Muscle of arm (tissue), 12 donors: Measurements from ENCODE around the gene C4orf50. TPM values are rescaled to one million over a fixed set of nuclear protein-coding genes. Genes with fewer than 3 reads are reported as not detected.

ENCODE experiments used
- DNase-seq: peaks from one replicate; pipeline ENCODE4 v3.0.0-alpha.2; 2013
- polyA plus RNA-seq, 12 donors: library from polyadenylated mRNA; unstranded; fragments of 120-200 nt; gene quantifications; one replicate each; pipeline ENCODE4 v1.2.1, GENCODE V29; 2013; ENCODE audit not compliant: insufficient read length in 12 of 12

C4orf50 gene
- polyA plus RNA-seq, 12 donors, result 0.01 to 0.03 (median 0.01) TPM; not detected in 9

DNA sequence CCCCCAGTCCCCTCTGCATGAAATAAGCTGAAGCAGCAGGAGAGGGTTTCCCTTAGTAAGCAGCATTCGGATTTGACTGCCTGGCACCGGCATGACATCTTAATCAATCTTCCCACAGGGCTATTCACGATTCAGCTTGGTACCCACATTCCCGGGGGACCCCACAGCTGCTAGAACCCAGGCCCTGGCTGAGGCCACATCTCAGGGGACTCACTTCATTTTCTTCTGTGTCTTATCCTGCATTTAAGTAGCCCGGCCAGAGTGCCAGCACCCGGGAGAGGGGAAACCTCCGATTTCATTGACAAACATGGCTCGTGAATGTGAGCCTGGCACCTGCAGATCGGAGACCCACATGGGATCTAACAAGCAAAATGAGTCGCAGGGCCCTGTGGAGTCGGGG is 73.1 kb downstream of the C4orf50 start:
- no peak for DNase-seq

- DNase-seq, result no peak
These were observed 74.7 kb downstream of the C4orf50 start for GRCh38 chr4:5943561-5943960.

DNA sequence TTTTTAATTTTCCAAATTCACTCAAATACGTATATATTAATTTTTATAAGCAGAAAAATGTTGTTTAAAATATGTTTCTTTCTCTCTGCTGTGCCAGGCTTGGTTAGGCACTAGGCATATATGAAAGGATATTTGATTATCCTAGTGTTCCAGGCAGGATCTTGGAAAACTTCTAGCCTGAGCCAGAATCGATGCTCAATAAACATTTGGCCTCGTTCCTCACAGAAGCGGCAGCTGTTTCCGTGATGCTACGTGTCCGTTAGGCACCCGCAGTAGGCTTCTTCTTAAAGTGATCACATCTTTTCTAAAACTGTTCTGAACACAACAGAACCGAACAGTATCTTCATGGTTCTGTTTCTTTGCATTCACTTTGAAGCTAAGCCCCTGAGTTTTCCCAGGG is 75.3 kb downstream of the C4orf50 start:
- DNase-seq, result no peak

DNA sequence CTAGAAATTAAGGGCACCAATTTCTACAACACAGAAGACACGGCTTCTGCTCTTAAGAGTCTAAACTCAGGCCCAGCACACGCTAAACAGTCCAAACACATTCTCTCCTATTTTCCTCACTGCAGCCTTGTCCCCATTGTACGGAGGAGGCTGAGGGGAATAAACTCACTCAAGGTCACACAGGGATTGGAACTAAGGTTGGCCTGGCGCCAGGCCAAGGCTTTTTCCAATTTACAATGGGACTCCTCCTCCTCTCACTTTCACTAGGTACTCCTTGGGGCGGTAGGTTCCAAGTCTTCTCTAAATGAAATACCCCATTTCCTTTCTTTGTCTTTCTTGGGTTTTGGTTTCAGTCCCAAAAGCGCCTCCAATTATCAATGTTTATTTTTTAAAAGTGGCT is 76.6 kb downstream of the C4orf50 start:
- DNase-seq, result no peak

DNA sequence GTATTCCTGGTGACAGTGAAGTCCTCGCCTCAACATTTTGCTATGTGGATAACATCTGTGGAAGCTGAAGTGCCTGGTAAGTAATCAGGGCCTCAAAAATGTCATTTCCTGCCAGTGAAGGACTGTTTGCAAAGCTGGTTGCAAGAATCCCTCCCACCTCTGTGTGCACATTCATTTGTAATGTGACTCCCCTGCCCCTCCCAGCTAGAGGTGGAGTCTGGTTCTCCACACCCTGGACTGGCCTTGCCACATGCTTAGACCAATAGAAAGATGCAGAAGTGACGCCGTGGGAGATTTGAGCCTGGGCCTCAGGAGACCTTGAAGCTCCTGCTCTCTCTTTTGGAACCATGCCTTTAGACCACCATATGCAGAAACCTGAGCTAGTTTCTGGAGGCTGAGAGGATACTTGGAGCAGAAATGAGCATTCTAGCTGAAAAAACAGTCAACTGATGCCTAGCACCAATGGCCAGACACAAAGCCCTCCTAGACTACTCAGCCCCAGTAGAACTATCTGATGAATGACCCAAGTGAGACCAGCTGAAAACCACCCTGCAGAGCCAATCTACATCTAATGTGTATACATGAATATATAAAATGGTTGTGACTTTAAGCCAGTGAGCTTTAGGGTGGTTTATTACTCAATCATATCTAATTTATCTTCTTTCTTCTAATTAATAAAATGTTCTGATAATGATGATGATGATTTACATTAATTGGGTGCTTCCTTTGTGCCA is 77.6 kb downstream of the C4orf50 start:
- no peak for DNase-seq

DNA sequence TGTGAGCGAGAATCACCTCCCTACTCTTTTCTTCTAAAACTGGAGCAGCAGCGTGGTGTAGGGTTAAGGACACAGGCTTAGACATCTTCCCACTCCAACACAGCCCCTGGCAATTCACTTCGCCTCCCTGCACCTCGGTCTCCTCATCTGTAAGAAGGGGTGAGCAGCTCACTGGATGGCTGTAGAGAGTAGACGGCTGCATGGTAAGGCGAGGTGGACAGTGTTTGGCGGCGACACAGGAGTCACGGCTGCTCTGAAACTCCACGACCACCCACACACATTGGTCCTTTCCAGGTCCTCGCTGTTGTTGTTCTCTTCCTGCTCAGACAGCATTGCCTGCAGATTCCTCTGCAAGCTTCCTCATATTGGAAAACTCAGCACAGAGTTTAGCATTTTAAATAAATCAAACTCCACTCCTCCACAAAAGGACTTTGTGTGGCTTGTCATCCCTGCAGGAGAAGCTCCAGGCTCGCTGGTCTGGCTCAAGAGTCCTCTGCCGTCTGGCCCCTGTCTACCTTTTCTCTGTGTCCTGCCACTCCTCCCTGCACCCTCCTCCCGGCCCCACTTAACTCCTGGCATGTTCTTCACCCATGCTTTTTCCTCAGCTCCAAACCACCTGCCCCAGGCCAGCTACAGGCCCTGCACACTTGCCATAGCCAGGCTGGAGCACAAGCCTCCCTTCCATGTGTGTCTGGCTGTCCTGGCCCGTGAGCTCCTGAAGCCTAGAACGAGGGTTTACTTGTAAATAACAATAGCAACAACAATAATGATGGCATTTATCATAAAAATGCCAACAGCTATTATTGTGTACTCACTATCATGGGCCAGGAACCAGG is 84.0 kb downstream of the C4orf50 start:
- no peak for DNase-seq

DNA sequence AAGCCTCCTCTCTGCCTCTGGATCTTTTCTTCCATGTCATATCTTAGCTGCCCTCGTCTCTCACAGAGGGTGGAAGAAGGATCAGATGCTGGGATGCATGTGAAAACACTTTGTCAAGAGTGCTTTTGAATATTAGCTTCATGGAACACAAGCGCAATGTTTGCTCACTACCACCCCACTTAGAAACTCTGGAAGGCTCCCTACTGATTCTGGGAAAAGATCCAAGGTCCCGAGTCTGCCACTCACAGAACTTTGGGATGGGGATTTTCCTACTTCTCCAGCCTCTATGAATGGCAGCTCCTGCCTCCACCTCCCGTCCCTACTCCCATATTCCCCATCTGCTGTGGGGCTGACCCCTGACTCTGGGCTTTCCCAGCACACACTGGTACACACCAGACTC is 85.1 kb downstream of the C4orf50 start:
- no peak for DNase-seq

DNA sequence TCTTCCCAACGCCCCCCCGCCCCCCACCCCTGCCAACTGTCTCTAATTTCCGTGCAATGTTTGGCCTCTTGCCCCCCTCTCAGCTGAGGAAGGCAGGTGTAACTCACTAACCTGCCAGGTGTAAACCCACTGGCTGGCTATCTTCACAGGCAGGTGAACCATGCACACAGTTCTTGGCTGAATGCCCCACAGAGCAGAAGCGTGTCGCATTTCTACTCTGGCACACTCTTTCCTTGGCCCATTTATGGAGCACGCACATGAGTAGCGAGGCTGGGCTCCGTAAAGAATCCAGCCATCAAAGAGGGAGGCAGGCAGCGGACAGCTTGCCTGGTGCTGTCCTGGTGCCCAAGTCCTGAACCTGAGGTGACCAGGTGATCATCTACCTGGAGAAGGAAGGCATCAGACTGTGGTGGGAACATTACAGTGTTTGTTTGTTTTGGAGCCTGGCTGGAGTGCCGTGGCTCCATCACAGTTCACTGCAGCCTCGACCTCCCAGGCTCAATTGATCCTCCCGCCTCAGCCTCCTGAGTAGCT is 86.1 kb downstream of the C4orf50 start:
- DNase-seq, result no peak

DNA sequence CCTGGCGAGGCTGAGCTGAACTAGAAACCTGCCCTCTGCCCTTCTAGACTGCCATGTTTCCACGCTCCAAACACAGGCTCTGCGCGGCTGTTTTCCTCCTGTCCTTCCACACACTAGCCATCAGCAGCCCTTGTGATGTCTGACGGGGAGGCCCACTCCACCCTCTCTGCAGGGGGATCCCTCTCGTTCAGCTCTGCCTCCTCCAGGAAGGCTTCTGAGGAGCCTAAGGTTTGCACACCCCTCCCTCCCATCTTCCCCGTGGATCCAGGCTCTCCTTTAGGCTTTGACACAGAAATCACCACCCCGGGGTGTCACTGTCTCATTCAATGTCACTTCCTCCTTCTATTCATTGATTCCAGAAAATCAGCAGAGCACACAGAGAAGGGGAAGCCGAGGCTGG is 86.7 kb downstream of the C4orf50 start:
- no peak for DNase-seq

DNA sequence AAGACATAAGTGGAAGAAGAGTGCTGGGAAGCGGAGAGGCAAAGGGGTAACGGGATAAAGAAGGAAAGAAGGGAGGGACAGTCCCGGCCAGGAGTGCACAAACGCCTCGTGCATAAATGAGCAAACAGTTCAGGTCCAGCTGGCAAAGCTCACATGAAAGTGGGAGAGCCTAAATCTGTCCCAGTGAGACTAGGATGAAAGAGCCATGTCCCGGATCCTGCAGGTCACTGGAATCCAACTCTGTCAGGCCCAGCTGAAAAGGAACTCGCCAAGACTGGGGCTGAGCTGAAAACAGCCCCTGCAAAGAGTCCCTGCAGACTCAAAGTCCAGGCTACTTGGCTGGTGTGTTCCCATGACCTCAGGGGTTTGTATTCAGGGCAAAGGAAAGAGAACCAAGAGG is 87.4 kb downstream of the C4orf50 start:
- DNase-seq, result no peak

- DNase-seq, result no peak
These were observed 87.8 kb downstream of the C4orf50 start for GRCh38 chr4:5930456-5930855.

DNA sequence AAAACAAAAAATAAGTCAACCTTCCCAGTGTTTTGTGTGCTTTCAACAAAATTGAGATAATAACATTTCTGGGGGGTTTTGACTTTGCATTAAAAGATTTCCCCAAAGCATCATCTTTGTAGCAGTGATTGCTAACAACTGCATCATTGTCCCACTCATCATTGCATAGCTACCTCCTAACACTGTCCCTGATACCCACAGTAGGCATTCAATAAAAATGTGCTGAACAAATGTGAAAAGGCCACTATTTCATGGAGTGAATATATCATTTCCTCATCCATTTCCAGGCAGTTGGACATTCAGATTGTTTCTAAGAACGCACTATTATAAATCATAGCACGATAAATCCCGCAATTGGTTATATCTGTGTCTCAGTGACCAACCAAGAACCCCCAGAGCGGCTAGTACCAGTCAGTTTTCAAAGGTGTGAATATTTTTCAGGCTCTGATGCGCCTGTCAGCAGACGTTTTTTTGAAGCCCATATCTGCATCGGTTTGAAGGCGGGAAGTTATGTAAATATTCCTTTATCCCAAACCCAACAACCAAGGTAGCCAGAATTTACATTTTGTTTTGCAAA is 89.3 kb downstream of the C4orf50 start:
- DNase-seq, result no peak

DNA sequence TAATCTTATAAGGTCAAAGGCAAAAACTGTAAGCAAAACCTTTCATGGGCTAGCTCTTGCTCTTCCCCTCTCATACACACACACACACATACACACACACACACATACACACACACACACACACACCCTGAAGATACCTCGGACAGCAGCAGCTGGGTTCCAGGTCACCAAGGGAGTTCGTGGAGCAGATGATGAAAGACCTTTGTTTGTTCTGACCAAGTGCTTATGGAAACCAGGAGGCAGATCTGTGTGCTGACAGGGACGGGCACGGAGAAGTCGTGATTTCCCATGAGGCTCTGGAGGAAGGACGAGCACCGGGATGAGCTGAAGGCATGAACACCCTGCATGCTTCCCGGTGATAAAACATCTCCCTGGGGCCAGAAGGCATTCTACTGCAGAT is 90.0 kb downstream of the C4orf50 start:
- no peak for DNase-seq

DNA sequence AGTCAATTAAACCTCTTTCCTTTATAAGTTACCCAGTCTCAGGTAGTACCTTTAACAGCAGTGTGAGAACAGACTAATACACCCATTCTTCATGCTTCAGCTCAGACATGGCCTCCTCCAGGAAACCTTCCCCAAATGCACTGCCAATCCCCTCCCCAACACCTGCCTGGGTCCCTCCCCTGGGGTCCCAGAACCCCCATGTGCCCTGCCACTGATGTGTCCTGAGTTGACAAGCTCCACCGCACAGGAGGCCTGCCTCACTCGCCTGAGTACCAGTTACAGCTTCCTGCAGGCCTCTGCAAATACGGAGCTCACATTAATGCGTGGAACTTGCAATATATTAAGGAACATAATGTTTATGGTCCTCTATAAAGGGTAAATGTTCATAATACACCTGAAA is 90.5 kb downstream of the C4orf50 start:
- DNase-seq, result no peak

DNA sequence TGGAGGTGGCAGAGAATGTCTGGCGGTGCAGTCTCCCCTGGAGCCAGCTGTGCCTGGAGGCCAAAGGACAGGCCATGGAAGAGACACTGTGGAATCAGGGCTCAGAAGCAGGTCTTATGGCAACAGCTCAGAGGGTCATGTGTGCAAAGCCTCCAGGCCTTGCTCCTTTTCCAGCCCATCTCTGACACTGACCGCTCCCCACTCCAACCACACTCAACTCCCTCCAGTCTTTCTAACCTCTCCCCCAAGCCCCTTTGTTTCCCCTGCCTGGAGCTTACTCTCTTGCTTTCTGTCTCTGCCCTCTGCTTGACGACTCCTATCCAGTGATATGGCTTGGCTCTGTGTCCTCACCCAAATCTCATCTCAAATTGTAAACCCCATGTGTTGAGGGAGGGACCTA is 91.1 kb downstream of the C4orf50 start:
- DNase-seq, result no peak

- DNase-seq, result no peak
These were observed 91.6 kb downstream of the C4orf50 start for GRCh38 chr4:5926598-5926997.

- no peak for DNase-seq
These were observed 92.6 kb downstream of the C4orf50 start for GRCh38 chr4:5925419-5926200.

DNA sequence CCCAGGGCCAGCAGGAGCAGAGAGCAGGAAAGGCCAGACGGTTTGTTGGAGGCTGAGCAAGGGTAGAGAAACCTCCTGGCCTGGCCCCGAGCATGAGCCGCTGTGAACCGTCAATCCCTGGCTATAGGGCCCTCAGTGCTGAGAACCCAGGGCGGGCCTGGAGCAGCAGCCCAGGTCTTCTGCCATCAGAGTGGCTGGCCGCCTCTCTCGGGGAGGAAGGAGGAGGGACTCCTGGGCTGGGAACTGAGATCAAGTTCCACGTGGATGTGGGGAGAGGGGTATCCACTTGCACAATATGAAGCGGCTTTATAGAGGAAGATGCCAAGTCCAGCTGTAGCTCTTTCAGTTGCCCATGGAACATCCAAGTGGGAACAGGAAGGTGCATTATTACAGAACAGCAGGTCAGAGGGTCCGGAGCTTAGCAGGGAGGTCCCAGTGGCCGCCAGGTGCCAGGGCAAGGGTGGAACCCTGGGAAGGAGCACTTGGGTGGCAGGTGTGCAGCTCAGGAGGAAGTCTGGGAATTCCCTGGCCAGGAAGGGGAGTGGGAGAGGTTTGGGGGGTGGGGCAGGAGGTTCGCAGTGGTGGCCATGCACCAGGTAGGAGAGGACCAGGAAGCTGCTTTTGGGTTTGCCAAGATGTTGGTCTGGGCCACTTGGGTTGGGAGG is 93.6 kb downstream of the C4orf50 start:
- DNase-seq, result no peak

- DNase-seq, result no peak
These were observed 94.9 kb downstream of the C4orf50 start for GRCh38 chr4:5923376-5923775.

GRCh38 chr4:5922556-5922955 is 95.7 kb downstream of the C4orf50 start:
- DNase-seq, result no peak

- no peak for DNase-seq
These were observed 96.2 kb downstream of the C4orf50 start for GRCh38 chr4:5921981-5922380.
